Ramos (cell line): ENCODE measurements around the gene ANAPC1.
"Not testable (repeated sequence)": the region's sequence is repeated elsewhere in the genome, so short reads cannot be mapped to it uniquely, and the experiment has no call there.

Experiments
- in situ Hi-C: fragments of 300-500 bp; cut with MboI; formaldehyde crosslinking; loops from one replicate; pipeline ENCODE4 v1.14.3; 2022; ENCODE audit warnings: low sequenced_read_pairs; ENCODE audit not compliant: unreplicated experiment

The ANAPC1 gene

GRCh38 chr2:111904726-111905474, 20.9 kb upstream of the ANAPC1 start:
- in situ Hi-C loops = no loop called here

DNA sequence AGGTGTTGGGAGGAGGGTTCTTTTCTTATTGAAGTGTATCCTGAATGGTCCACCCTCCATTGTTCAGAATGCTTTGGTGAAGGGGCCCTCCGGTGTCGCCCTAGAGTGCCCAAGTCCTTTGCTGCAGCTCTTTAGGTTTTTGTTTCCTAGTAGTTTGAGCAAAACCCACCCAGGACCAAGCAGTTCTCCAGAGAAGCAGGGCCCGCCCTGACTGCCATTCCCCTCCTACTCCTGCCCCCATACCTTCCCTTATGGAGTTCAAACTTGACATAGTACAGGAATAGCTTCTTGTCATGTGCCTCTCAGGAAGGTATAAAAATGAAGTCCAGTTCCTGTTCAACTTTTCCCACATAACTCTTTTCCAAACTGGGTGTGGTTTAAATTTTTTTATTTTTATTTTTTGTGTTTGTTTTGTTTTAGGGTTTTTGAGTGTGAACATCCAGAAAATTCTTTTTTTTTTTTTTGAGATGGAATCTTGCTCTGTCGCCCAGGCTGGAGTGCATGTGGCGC, 20.0 kb upstream of the ANAPC1 start:
- in situ Hi-C loops = no loop called here

DNA sequence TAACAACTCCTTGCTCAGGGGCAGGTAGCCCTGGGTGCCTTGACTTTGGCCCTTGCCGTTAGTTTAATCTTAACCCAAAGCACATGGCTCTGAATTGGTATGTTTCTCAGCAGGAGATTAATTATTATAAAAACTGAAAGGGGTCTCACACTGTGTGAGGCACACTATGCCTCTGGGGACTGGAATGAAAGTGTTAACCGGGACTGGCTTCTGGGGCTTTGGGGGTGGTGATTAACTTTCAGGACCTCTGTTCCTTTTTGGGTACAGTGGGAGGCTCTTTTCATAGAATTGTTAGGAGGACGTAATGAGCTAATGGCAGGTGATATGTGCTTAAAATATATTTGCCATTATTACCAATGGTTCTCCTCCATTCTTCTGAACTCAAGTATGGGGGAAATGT, 19.5 kb upstream of the ANAPC1 start:
- in situ Hi-C loops = no loop called here

DNA sequence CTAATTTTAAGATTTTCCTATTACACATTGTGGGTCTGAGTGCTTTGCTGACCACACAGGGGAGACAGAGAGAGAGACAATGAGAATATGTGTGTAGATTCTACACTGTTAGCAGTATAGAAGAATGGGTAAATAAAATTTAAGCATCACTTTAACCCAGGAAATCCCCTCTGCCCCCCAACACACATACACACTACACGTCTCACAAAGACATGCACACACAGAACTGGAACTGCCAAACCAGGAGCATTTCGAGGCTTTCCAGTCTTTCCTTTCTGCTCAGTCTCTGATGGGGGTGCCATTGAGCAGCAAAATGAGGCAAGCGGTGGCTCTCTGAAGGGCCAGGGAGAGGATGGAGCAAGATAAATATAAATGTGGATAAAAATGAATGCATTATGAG, 16.9 kb upstream of the ANAPC1 start:
- in situ Hi-C loops = no loop called here

- in situ Hi-C loops = no loop called here
Observed at GRCh38 chr2:111898703-111899514, 14.9 kb upstream of the ANAPC1 start.

DNA sequence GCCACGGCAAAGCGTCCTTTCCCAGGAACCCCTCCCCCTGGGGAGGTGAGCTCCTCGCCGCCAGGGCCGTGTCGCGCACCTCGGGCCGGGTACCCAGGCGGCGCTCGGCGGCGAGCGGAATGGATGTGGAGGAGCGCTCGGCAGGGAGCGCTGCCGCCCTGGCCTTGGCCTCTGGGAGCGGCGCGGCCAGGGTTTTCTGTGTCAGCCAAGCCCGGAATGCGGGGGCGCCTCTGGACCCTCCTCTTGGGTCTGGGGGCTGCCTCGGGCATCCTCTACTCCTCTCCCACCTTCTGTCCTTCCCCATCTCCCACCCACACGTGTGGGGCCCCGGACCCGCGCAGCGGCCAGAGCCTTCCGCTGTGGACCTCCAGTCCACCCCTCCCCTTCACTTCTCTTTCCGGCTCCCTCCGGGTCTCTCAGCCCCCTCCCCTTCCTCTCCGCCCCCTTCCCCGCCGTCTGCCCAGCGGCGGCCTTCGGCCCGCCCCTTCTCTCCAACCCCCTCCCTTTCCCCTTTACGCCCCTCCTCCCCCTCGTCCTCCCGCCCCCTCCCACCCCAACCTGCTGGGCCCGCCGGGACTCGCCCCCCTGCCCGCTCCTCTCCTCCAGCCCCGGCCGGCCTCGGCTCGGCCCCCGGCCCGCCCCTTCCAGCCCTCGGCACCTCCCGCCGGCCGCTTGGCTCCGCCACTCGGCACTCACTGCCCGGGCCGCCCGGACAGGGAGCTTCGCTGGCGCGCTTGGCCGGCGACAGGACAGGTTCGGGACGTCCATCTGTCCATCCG, 14.1 kb upstream of the ANAPC1 start, which contains the start of gene MERTK:
Gene MERTK, plus strand, starts transcription at position 684 of the 779 bp plus-strand sequence. CDS start 129 bp downstream, outside the sequence.
- in situ Hi-C loops = no loop called here

- in situ Hi-C loops = no loop called here
Observed at GRCh38 chr2:111897630-111897923, 13.6 kb upstream of the ANAPC1 start.

- in situ Hi-C loops = no loop called here
Observed at GRCh38 chr2:111896576-111896975, 12.6 kb upstream of the ANAPC1 start.

- in situ Hi-C loops = no loop called here
Observed at GRCh38 chr2:111896024-111896423, 12.0 kb upstream of the ANAPC1 start.

GRCh38 chr2:111884592-111884964, 585 bp upstream of the ANAPC1 start:
- in situ Hi-C loops = loop anchor here (5.0 kb wide), 1 partner anchor 168 kb away; no protein-coding TSS in a partner anchor

- in situ Hi-C loops = not testable (repeated sequence)
Observed at GRCh38 chr2:111872806-111873205, 11.2 kb downstream of the ANAPC1 start.

DNA sequence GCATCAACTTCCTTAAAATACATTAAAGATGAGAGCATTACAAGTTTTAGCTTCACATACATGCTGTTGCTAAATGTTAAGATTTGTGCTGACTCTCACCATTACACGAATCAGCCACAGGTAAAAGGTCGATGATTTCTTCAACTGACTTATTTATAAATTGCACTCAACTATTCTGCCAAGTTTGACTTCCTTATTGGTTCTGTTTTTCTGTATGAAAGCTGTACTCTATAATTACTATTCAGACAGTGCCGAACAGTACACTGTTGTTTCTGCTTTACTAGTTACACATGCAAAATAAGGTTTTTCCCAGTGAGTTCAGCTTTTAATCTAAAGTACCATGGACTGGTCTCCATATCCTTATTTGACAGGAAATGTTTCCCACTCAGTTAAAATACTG, 18.9 kb downstream of the ANAPC1 start:
- in situ Hi-C loops = not testable (repeated sequence)

DNA sequence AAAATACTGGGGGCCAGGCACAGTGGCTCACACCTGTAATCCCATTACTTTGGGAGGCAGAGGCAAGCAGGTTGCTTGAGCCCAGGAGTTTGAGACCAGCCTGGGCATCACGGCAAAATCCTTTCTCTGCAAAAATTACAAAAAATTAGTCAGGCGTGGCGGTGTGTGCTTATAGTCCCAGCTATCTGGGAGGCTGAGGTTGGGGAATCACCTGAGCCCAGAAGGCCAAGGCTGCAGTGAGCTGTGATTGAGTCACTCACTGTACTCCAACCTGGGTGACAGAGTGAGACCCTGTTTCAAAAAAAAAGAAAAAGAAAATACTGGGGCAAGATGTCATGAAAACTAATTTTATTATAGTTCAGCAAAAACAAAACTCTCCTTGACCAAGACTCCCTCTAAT, 24.0 kb downstream of the ANAPC1 start:
- in situ Hi-C loops = not testable (repeated sequence)

DNA sequence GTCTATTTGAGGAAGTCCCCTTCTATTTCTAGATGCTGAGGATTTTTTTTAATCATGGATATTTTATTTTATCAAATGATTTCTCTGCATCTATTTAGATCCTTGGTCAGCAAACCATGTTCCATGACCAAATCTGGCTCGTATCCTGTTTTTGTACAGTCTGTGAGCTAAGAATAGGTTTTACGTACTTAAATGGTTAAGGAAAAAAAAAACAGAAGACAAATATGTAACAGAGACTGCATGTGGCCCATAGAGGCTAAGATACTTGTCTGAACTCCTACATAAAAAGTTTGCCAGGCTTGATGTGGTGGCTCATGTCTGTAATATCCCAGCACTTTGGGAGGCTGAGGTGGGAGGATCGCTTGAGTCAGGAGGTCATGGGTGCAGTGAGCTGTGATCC, 31.4 kb downstream of the ANAPC1 start:
- in situ Hi-C loops = not testable (repeated sequence)

- in situ Hi-C loops = not testable (repeated sequence)
Observed at GRCh38 chr2:111850646-111851045, 33.3 kb downstream of the ANAPC1 start.

- in situ Hi-C loops = not testable (repeated sequence)
Observed at GRCh38 chr2:111839625-111840282, 44.2 kb downstream of the ANAPC1 start.

- in situ Hi-C loops = not testable (repeated sequence)
Observed at GRCh38 chr2:111838992-111839391, 45.0 kb downstream of the ANAPC1 start.

DNA sequence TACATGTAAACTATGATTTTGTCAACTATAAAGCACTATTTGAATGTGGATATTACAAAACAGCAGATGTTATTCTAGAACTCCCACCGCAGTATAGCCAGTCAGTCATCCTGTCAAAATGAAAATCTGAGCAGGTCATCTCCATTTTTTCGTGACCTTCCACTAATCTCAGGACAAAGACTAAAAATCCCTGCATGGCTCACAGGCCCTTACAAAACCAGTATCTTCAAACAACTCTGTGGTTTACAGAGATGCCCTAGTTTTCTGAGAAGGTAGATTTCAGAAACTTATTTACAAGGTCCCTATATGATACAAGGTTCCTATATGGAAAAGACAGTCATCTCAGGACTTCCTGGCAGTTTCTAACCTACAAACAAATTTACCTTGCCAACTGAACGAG, 49.8 kb downstream of the ANAPC1 start:
- in situ Hi-C loops = not testable (repeated sequence)

DNA sequence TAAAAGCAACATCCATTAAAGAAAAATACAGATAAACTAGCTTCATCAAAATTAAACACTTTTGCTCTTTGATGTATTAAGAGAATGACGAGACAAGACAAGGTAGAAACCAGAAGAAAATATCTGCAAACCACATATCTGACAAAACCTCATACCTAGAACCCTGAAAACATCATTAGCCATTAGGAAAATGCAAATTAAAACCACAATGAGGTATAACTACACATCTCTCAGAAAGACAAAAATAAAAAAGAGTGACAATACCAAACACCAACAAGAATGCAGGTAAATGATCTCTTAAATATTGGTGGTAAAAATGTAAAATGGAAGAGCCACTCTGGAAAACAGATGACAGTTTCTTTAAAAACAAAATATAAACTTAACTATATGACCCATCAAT, 53.5 kb downstream of the ANAPC1 start:
- in situ Hi-C loops = not testable (repeated sequence)

GRCh38 chr2:111828217-111828766, 55.7 kb downstream of the ANAPC1 start:
- in situ Hi-C loops = not testable (repeated sequence)
